ENCODE measurements around the gene PDCD6IP. TPM values are rescaled to one million over a fixed set of nuclear protein-coding genes. Genes with fewer than 3 reads are reported as not detected.

PDCD6IP gene
- total RNA-seq, 2 donors from 2014 or later, result 117 to 151 TPM

DNA sequence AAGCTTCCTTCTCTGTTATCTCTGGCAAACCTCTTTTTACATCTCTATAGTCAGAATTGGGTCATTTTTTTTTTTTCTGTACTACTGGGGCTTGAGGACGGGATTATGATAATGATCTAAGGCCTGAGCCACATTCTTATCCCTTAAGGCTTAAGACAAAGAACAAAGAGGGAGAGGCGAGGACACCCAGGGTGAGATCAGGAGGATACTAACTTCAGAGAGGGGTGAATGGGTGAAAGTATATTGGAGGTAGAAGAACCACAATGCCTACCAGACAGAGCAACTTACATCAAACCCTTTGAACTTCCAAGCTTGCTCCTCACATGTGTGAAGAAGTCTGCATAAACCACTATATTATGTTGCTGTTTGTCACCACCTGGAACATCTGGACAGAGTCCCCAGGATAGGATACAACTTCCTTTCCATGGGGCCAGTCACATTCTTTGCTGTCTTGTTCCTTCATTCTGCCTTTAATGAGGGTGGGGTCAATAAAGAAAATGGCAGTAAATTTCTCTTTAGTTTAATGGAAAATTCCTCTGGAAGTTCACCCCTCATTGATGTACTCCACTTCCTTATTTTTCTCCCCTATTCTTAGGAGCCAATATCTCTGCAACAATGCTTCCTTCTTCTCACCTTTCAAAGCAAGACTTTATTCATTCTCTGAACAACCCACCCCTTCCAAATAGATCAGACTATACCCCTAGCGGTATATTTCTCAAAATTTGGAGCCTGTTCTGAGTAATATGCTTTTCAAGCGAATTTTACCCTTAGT lies 9.1 kb upstream of the PDCD6IP start:
- H3K9me3 ChIP-seq, result no peaks in the 10 kb centered on the region
- DNase-seq (ENCODE audit: low spot score) (no peak), ATAC-seq (ENCODE audit: insufficient number of reproducible peaks, low FRiP score, low read depth) (no peak)
- H3K27ac ChIP-seq, result no peak overlapping the region
- H3K27me3 ChIP-seq (replicated peaks; ENCODE audit: insufficient read depth), result no peaks in the 10 kb centered on the region
- no peaks in the 10 kb centered on the region for H3K36me3 ChIP-seq
- TF ChIP-seq, protein P1, sequence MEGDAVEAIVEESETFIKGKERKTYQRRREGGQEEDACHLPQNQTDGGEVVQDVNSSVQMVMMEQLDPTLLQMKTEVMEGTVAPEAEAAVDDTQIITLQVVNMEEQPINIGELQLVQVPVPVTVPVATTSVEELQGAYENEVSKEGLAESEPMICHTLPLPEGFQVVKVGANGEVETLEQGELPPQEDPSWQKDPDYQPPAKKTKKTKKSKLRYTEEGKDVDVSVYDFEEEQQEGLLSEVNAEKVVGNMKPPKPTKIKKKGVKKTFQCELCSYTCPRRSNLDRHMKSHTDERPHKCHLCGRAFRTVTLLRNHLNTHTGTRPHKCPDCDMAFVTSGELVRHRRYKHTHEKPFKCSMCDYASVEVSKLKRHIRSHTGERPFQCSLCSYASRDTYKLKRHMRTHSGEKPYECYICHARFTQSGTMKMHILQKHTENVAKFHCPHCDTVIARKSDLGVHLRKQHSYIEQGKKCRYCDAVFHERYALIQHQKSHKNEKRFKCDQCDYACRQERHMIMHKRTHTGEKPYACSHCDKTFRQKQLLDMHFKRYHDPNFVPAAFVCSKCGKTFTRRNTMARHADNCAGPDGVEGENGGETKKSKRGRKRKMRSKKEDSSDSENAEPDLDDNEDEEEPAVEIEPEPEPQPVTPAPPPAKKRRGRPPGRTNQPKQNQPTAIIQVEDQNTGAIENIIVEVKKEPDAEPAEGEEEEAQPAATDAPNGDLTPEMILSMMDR (IDR thresholded peaks at IDR 0.05), result no peak
- peaks cover 0 to 8% of the 10 kb centered on the region in 2 donors for H3K4me1 ChIP-seq (ENCODE audit: control insufficient read depth in 1 of 2, low read depth in 2 of 2)
- H3K4me3 ChIP-seq, result no peak overlapping the region

DNA sequence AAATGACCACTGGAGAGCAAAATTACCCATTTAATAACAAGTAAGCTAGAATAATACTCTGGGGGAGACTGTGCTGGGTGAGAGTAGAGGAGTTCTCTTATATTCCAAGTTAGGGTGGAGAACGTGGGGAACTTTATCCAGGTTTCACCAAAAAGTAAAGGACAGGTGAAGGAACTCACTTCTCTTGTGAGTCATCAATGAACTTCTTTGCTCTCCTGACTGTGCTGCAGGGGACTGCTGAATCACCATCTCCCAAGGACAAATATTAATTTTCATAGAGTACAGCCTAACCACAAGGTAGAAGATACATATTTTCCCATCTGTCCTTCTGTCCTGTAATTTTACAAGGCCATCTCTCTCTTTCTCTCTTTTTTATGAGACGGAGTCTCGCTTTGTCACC lies 8.3 kb upstream of the PDCD6IP start:
- Histone ChIP-seq H3K27me3 (replicated peaks; ENCODE audit: insufficient read depth) (no peaks in the 10 kb centered on the region), H3K36me3 (no peaks in the 10 kb centered on the region), H3K9me3 (no peaks in the 10 kb centered on the region), H3K4me3 (no peak overlapping the region), H3K4me1 (ENCODE audit: control insufficient read depth in 1 of 2, low read depth in 2 of 2) (peaks cover 0 to 8% of the 10 kb centered on the region in 2 donors), H3K27ac (no peak overlapping the region)
- ATAC-seq (ENCODE audit: insufficient number of reproducible peaks, low FRiP score, low read depth) (no peak), DNase-seq (ENCODE audit: low spot score) (no peak)
- TF ChIP-seq, protein P1 (IDR thresholded peaks at IDR 0.05), result no peak

DNA sequence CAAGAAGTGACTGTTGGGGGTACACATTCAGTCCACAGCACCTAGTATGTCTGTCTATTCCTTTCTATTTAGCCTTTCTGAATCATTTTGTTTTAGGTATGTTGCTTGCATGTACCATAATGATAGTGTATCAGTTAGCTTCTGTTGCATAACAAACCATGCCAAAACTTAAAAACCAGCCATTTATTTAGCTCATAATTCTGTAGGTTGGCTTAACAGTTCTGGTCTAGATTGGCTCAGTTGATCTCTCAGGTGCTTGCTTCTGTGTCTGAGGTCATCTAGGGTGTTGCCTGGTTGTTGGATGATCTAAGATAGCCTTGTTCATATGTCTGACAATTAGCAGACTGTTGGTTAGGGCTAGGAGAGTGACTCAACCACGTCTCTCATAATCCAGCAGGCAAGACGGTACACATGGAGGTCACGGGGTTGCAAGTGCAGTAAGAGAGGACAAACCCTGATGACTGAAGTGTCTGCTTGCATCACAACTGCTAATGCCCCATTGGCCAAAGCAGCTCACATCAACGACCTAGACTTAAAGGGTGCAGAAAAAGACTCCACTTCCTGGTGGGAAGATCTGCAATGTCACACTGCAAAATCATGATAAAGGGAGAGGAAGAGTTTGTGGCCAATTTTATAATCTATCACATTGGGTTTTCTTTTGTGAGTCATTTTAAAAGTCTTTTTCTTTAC lies 6.8 kb upstream of the PDCD6IP start:
- no peak for DNase-seq (ENCODE audit: low spot score)
- TF ChIP-seq, protein P1 (IDR thresholded peaks at IDR 0.05), result no peak
- no peak for ATAC-seq (ENCODE audit: insufficient number of reproducible peaks, low FRiP score, low read depth)

DNA sequence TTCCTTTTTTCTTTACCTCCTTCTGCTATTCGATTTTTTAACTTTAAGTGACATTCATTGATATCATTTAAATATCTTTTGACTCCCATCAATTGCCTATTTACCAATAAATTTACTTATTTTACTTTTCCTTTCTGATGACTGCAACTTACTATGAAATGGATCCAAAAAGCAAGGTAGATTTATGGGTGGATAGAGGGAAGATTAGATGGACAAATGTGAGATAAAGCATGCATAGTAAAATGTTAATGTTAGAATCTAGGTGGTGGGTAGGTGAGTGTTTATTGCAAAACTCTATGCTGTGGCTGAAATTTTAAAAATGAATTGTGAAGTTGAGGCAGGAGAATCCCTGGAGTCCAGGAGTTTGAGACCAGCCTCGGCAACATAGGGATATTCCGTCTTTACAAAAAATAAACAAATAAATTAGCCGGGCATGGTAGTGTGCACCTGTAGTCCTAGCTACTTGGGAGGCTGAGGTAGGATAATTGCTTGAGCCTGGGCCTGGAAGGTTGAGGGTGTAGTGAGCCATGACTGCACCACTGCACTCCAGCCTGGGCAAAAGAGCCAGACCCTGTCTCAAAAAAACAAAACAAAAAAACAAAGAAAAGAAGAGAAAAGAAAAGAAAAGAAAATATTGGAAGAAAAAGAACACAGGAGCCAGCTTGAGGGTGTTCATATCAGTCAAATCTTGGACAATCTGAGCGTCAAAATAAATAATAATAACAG lies 6.1 kb upstream of the PDCD6IP start:
- DNase-seq (ENCODE audit: low spot score), result no peak
- Histone ChIP-seq H3K4me1 (ENCODE audit: control insufficient read depth in 1 of 2, low read depth in 2 of 2) (peaks cover 0 to 4% of the 10 kb centered on the region in 2 donors), H3K27ac (no peak overlapping the region), H3K27me3 (replicated peaks; ENCODE audit: insufficient read depth) (no peaks in the 10 kb centered on the region), H3K9me3 (no peaks in the 10 kb centered on the region), H3K4me3 (no peak overlapping the region), H3K36me3 (no peaks in the 10 kb centered on the region)
- TF ChIP-seq, protein P1 (IDR thresholded peaks at IDR 0.05), result no peak
- ATAC-seq (ENCODE audit: insufficient number of reproducible peaks, low FRiP score, low read depth), result no peak

More for the DNA sequence above, 6.8 kb upstream of the PDCD6IP start:
- no peak overlapping the region for H3K4me3 ChIP-seq
- H3K4me1 ChIP-seq (ENCODE audit: control insufficient read depth in 1 of 2, low read depth in 2 of 2), result peaks cover 0 to 7% of the 10 kb centered on the region in 2 donors
- no peaks in the 10 kb centered on the region for H3K27me3 ChIP-seq (replicated peaks; ENCODE audit: insufficient read depth)
- H3K27ac ChIP-seq, result no peak overlapping the region
- no peaks in the 10 kb centered on the region for H3K9me3 ChIP-seq
- no peaks in the 10 kb centered on the region for H3K36me3 ChIP-seq

DNA sequence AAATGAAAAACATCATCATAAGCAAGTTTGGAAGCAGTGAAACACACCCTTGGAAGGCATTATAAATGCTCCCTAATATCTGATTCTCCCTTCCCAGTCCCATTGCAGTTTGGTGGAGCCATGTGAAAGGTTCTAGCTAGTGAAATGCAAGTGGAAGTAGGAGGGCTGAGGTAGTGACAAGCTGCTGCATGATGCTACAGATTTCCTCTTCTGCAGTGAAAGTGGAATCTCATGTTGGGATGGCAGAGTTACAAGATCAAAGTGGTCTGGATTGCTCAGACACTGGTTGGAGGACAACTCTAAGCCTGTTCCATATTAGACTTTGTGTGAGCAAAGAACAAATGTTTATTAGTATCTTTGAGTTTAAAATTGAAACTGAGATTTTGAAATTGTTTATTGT lies 3.3 kb upstream of the PDCD6IP start:
- no peak overlapping the region for H3K27ac ChIP-seq
- H3K9me3 ChIP-seq, result no peaks in the 10 kb centered on the region
- ATAC-seq (ENCODE audit: insufficient number of reproducible peaks, low FRiP score, low read depth) (no peak), DNase-seq (ENCODE audit: low spot score) (no peak)
- TF ChIP-seq, protein P1 (IDR thresholded peaks at IDR 0.05), result no peak
- no peaks in the 10 kb centered on the region for H3K36me3 ChIP-seq
- peaks cover 11 to 16% of the 10 kb centered on the region in 2 donors for H3K4me1 ChIP-seq (ENCODE audit: control insufficient read depth in 1 of 2, low read depth in 2 of 2)
- H3K4me3 ChIP-seq, result no peak overlapping the region
- H3K27me3 ChIP-seq (replicated peaks; ENCODE audit: insufficient read depth), result no peaks in the 10 kb centered on the region
